ENCODE measurements around the gene C17orf50. TPM values are rescaled to one million over a fixed set of nuclear protein-coding genes. Genes with fewer than 3 reads are reported as not detected.

The C17orf50 gene
- total RNA-seq, 4 donors from 2014 or later: not detected

DNA sequence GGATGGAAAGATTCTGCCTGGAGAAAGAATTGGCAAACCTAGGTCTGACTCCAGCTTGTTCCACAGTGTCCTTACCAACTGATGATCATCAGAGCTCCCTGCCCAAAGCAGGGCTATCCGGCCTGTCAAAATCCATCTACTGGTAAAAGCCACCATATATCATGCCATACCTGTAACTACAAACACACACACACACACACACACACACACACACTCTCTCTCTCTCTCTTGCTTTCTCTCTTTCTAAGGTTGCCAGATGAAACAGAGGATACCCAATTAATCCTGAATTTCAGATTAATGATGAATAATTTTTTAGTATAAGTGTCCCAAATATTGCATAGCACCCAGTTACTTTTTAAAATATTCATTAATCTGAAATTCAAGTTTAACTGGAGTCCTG, 36.3 kb downstream of the C17orf50 start:
- Histone ChIP-seq H3K36me3 (no peaks in the 10 kb centered on the region), H3K9me3 (no peaks in the 10 kb centered on the region), H3K27me3 (no peaks in the 10 kb centered on the region), H3K4me1 (peaks cover 33 to 62% (median 49%) of the 10 kb centered on the region in 4 donors), H3K27ac (no peak overlapping the region), H3K4me3 (no peak overlapping the region)
- in situ Hi-C loops (cut with MboI; ENCODE audit: low pct_ligation_motif_present in 1 of 4, low pct_unique_long_range_greater_than_20kb in 1 of 4, low sequenced_read_pairs in 3 of 4) (no loop called here), intact Hi-C loops (cut with DNase I; ENCODE audit: low total_unique reads) (no loop called here)
- 88% methylated on average over 1 of the region's 1 CpG; no CpG with 5 or more reads in 1 of the 2 donors for WGBS, 2 donors (ENCODE audit: low coverage in 1 of 2)
- TF ChIP-seq, protein P1, sequence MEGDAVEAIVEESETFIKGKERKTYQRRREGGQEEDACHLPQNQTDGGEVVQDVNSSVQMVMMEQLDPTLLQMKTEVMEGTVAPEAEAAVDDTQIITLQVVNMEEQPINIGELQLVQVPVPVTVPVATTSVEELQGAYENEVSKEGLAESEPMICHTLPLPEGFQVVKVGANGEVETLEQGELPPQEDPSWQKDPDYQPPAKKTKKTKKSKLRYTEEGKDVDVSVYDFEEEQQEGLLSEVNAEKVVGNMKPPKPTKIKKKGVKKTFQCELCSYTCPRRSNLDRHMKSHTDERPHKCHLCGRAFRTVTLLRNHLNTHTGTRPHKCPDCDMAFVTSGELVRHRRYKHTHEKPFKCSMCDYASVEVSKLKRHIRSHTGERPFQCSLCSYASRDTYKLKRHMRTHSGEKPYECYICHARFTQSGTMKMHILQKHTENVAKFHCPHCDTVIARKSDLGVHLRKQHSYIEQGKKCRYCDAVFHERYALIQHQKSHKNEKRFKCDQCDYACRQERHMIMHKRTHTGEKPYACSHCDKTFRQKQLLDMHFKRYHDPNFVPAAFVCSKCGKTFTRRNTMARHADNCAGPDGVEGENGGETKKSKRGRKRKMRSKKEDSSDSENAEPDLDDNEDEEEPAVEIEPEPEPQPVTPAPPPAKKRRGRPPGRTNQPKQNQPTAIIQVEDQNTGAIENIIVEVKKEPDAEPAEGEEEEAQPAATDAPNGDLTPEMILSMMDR (IDR thresholded peaks at IDR 0.05): no peak
- TF ChIP-seq EP300 (IDR thresholded peaks at IDR 0.05; ENCODE audit: low read depth): no peak
- no peak for TF ChIP-seq POLR2A (IDR thresholded peaks at IDR 0.05)
- TF ChIP-seq POLR2AphosphoS5 (IDR thresholded peaks at IDR 0.05): no peak
- DNase-seq: no peak

DNA sequence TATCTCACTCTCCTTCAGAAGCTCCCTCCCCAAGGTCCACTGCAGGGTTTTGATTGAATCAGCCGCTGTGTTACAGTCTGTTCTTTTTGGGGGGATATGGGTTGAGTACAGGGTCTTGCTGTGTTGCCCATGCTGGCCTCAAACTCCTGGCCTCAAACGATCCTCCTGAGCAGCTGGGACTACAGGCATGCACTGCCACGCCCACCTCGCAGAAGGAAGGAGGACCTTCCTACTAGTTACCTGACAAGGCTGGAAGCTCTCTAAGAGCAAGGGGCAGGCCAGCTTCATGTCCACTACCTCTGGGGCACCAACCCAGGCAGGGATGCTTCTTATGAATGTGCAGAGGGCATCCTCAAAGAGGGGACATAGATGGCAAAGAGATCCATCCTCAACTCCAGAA, 36.7 kb downstream of the C17orf50 start:
- H3K27ac ChIP-seq: no peak overlapping the region
- no peak overlapping the region for H3K4me3 ChIP-seq
- peaks cover 37 to 64% (median 52%) of the 10 kb centered on the region in 4 donors for H3K4me1 ChIP-seq
- TF ChIP-seq, protein P1 (IDR thresholded peaks at IDR 0.05): no peak
- TF ChIP-seq POLR2A (IDR thresholded peaks at IDR 0.05) (no peak), POLR2AphosphoS5 (IDR thresholded peaks at IDR 0.05) (no peak), EP300 (IDR thresholded peaks at IDR 0.05; ENCODE audit: low read depth) (no peak)
- DNase-seq: no peak
- H3K36me3 ChIP-seq: no peaks in the 10 kb centered on the region
- 17 to 50% methylated on average over 1 to 4 of the region's 4 CpGs for WGBS, 2 donors (ENCODE audit: low coverage in 1 of 2)
- H3K9me3 ChIP-seq: no peaks in the 10 kb centered on the region
- no peaks in the 10 kb centered on the region for H3K27me3 ChIP-seq
- in situ Hi-C loops (cut with MboI; ENCODE audit: low pct_ligation_motif_present in 1 of 4, low pct_unique_long_range_greater_than_20kb in 1 of 4, low sequenced_read_pairs in 3 of 4) (no loop called here), intact Hi-C loops (cut with DNase I; ENCODE audit: low total_unique reads) (no loop called here)

DNA sequence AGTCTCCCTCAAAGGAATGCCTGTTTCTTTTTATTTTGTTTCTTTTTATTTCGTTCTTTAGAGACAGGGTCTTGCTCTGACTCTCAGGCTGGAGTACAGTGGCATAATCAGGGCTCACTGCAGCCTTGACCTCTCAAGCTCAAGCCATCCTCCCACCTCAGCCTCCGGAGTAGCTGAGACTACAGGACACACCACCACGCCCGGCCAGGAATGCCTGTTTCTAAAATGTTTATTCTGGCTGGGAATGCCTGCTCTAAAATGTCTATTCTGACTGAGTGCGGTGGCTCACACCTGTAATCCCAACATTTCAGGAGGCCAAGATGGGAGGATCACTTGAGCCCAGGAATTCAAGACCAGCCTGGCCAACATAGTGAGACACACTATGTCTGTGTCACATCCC, 37.2 kb downstream of the C17orf50 start:
- in situ Hi-C loops (cut with MboI; ENCODE audit: low pct_ligation_motif_present in 1 of 4, low pct_unique_long_range_greater_than_20kb in 1 of 4, low sequenced_read_pairs in 3 of 4) (no loop called here), intact Hi-C loops (cut with DNase I; ENCODE audit: low total_unique reads) (no loop called here)
- Histone ChIP-seq H3K9me3 (no peaks in the 10 kb centered on the region), H3K27ac (no peak overlapping the region), H3K27me3 (no peaks in the 10 kb centered on the region), H3K4me3 (no peak overlapping the region), H3K4me1 (peaks cover 34 to 62% (median 51%) of the 10 kb centered on the region in 4 donors), H3K36me3 (no peaks in the 10 kb centered on the region)
- DNase-seq: no peak
- WGBS, 2 donors (ENCODE audit: low coverage in 1 of 2): 61 to 69% methylated on average over 5 of the region's 5 CpGs
- TF ChIP-seq POLR2AphosphoS5 (IDR thresholded peaks at IDR 0.05) (no peak), POLR2A (IDR thresholded peaks at IDR 0.05) (no peak), EP300 (IDR thresholded peaks at IDR 0.05; ENCODE audit: low read depth) (no peak)
- TF ChIP-seq, protein P1 (IDR thresholded peaks at IDR 0.05): no peak

DNA sequence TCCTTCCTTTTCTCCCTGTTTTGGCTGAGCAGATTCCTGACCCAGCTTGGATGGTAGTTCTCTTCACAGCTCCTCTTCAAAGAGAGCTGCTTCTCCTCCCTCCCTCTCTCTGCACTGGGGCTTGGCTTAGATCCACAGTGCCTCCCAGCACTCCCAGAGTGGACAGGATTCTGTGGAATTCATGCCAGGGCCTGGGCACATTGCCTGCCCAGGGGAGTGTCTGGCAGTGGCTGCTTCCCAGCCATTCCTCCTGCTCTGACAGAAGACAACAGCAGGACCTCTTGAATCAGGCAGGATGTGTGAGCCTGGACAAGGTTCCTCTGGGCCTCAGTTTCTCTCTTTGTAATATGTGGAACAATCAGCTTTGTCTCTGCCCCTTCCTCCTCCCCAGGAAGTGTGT, 39.3 kb downstream of the C17orf50 start:
- H3K27ac ChIP-seq: peak overlapping the region; percentile 51 to 82 (median 73)
- H3K4me1 ChIP-seq: peaks cover 32 to 51% (median 42%) of the 10 kb centered on the region in 4 donors
- DNase-seq: peak; percentile 83
- H3K27me3 ChIP-seq: no peaks in the 10 kb centered on the region
- no peaks in the 10 kb centered on the region for H3K9me3 ChIP-seq
- in situ Hi-C loops (cut with MboI; ENCODE audit: low pct_ligation_motif_present in 1 of 4, low pct_unique_long_range_greater_than_20kb in 1 of 4, low sequenced_read_pairs in 3 of 4): loop anchor here in 2 of 4 donors (5.0 kb wide), 1 partner anchor 33 kb away; no protein-coding TSS in a partner anchor
- H3K36me3 ChIP-seq: no peaks in the 10 kb centered on the region
- H3K4me3 ChIP-seq: no peak overlapping the region
- TF ChIP-seq, protein P1 (IDR thresholded peaks at IDR 0.05): no peak
- peak; percentile 24 to 65 (median 41) for TF ChIP-seq POLR2AphosphoS5 (IDR thresholded peaks at IDR 0.05)
- TF ChIP-seq EP300 (IDR thresholded peaks at IDR 0.05; ENCODE audit: low read depth): no peak
- TF ChIP-seq POLR2A (IDR thresholded peaks at IDR 0.05): no peak
- intact Hi-C loops (cut with DNase I; ENCODE audit: low total_unique reads): no loop called here
